H1 (cell line): ENCODE data around the gene TOP1. TPM values are rescaled to one million over a fixed set of nuclear protein-coding genes. Genes with fewer than 3 reads are reported as not detected.

Source experiments
- CTCF ChIA-PET: fragments of 300-600 bp; sonication (Branson Sonifier 250); formaldehyde crosslinking; loops from one replicate; lab custom pipeline; 2021; ENCODE audit not compliant: partially characterized antibody; lab: Charles Lee
- POLR2A ChIA-PET: fragments of 300-600 bp; sonication (Branson Sonifier 250); formaldehyde crosslinking; loops from one replicate; lab custom pipeline; 2021; ENCODE audit warnings: inconsistent platforms; ENCODE audit not compliant: partially characterized antibody; lab: Charles Lee
- DNase-seq, 2 experiments: peaks; one replicate each; pipeline versions ENCODE4 v3.0.0 to v3.0.0-alpha.2; 2010 to 2022; ENCODE audit warnings: low spot score in 2 of 2, low read depth in 1 of 2, mixed read lengths in 1 of 2
- FAIRE-seq: peaks from 2 replicates; lab custom pipeline; 2011; peaks lifted over from hg19 to GRCh38; lab: Jason Lieb, UNC
- H2AFZ ChIP-seq: 2 replicates; pipeline ENCODE4 v1.8.1; 2012; ENCODE audit warnings: low read length, inconsistent platforms
- H2AK5ac ChIP-seq: 2 replicates; pipeline ENCODE4 v1.6.1; 2013; ENCODE audit warnings: low read depth, low read length
- H2BK120ac ChIP-seq: replicated peaks from 2 replicates; pipeline ENCODE3; 2013; ENCODE audit warnings: low read depth, low read length, inconsistent platforms
- H2BK12ac ChIP-seq: 2 replicates; pipeline ENCODE4 v1.6.1; 2013; ENCODE audit warnings: low read depth, low read length
- H2BK15ac ChIP-seq: 2 replicates; pipeline ENCODE4 v1.6.1; 2013; ENCODE audit warnings: low read length
- H2BK20ac ChIP-seq: 2 replicates; pipeline ENCODE4 v1.6.1; 2013; ENCODE audit warnings: low read length
- H2BK5ac ChIP-seq: 2 replicates; pipeline ENCODE4 v1.6.1; 2013; ENCODE audit warnings: low read depth, low read length
- H3K14ac ChIP-seq: 2 replicates; pipeline ENCODE4 v1.6.1; 2013; ENCODE audit warnings: inconsistent platforms; ENCODE audit not compliant: insufficient read length
- H3K18ac ChIP-seq: 2 replicates; pipeline ENCODE4 v1.6.1; 2013; ENCODE audit warnings: low read length; ENCODE audit errors: extremely low read depth
- H3K23ac ChIP-seq: 2 replicates; pipeline ENCODE4 v1.6.1; 2013; ENCODE audit warnings: inconsistent platforms; ENCODE audit not compliant: insufficient read length
- H3K23me2 ChIP-seq: 2 replicates; pipeline ENCODE4 v1.6.1; 2013; ENCODE audit warnings: low read depth, low read length
- H3K27ac ChIP-seq: 2 replicates; pipeline ENCODE4 v1.6.1; 2011; ENCODE audit warnings: low read depth, low read length, inconsistent platforms
- H3K27me3 ChIP-seq, 4 experiments: replicated peaks in 1 of 4; 1 replicate in 1 of 4; 2 replicates in 3 of 4; pipeline versions ENCODE4 v1.6.1 to v1.8.1; 2011 to 2013; ENCODE audit warnings: low read length in 3 of 4, mild to moderate bottlenecking in 3 of 4, inconsistent platforms in 2 of 4, mixed read lengths in 2 of 4, moderate library complexity in 1 of 4; ENCODE audit not compliant: control insufficient read depth in 3 of 4, insufficient read depth in 3 of 4; ENCODE audit errors: extremely low read depth in 1 of 4
- H3K36me3 ChIP-seq, 4 experiments: 2 replicates each; pipeline versions ENCODE4 v1.6.1 to v1.8.1; 2011 to 2013; ENCODE audit warnings: mild to moderate bottlenecking in 4 of 4, low read length in 3 of 4, moderate library complexity in 2 of 4, control low read depth in 1 of 4, inconsistent platforms in 1 of 4; ENCODE audit not compliant: insufficient read depth in 4 of 4, control insufficient read depth in 2 of 4
- H3K4ac ChIP-seq: replicated peaks from 2 replicates; pipeline ENCODE3; 2013; ENCODE audit warnings: low read length, low read depth, mixed read lengths, inconsistent platforms; ENCODE audit not compliant: insufficient read length
- H3K4me1 ChIP-seq, 4 experiments: replicated peaks in 1 of 4; 1 replicate in 1 of 4; 2 replicates in 3 of 4; pipeline versions ENCODE4 v1.6.1 to v1.8.1; 2011 to 2013; ENCODE audit warnings: low read length in 3 of 4, inconsistent platforms in 2 of 4, mixed read lengths in 1 of 4; ENCODE audit not compliant: insufficient read depth in 4 of 4, control insufficient read depth in 3 of 4
- H3K4me2 ChIP-seq, 2 experiments: 2 replicates each; pipeline versions ENCODE4 v1.6.1 to v1.8.1; 2011 to 2013; ENCODE audit warnings: low read depth in 2 of 2, low read length in 2 of 2, control low read depth in 1 of 2, inconsistent platforms in 1 of 2, mild to moderate bottlenecking in 1 of 2; ENCODE audit not compliant: insufficient read depth in 1 of 2
- H3K4me3 ChIP-seq, 4 experiments: fragments of 200-600, 300-600 bp in 1 of 4; sonication (generic), shearing (Covaris generic), sonication (Bioruptor Twin) in 1 of 4; 2 replicates each; pipeline versions ENCODE4 v1.5.1 to v1.8.1; 2011 to 2016; ENCODE audit warnings: low read length in 4 of 4, low read depth in 3 of 4, control low read depth in 2 of 4, inconsistent platforms in 2 of 4, mild to moderate bottlenecking in 2 of 4, mixed read lengths in 1 of 4, moderate library complexity in 1 of 4; ENCODE audit not compliant: insufficient read depth in 2 of 4; ENCODE audit errors: extremely low read depth in 1 of 4
- H3K56ac ChIP-seq: replicated peaks from 2 replicates; pipeline ENCODE3; 2013; ENCODE audit warnings: low read depth, mild to moderate bottlenecking, mixed read lengths, low read length, inconsistent platforms; ENCODE audit not compliant: insufficient read length
- H3K79me1 ChIP-seq: 2 replicates; pipeline ENCODE4 v1.6.1; 2013; ENCODE audit warnings: low read depth, low read length, control low read depth
- H3K79me2 ChIP-seq, 2 experiments: 2 replicates each; pipeline versions ENCODE4 v1.6.1 to v1.8.1; 2012 to 2013; ENCODE audit warnings: low read length in 2 of 2, mild to moderate bottlenecking in 2 of 2, inconsistent platforms in 1 of 2; ENCODE audit not compliant: insufficient read depth in 2 of 2, control insufficient read depth in 1 of 2
- H3K9ac ChIP-seq, 4 experiments: replicated peaks in 1 of 4; 1 replicate in 1 of 4; 2 replicates in 3 of 4; pipeline versions ENCODE4 v1.6.1 to v1.8.1; 2011 to 2013; ENCODE audit warnings: low read depth in 3 of 4, low read length in 3 of 4, control low read depth in 2 of 4, mild to moderate bottlenecking in 2 of 4, moderate library complexity in 2 of 4, inconsistent platforms in 1 of 4; ENCODE audit errors: extremely low read depth in 1 of 4
- H3K9me3 ChIP-seq, 2 experiments: 2 replicates each; pipeline versions ENCODE4 v1.6.1 to v1.8.1; 2012 to 2013; ENCODE audit warnings: mild to moderate bottlenecking in 2 of 2, moderate library complexity in 2 of 2, control low read depth in 1 of 2, inconsistent platforms in 1 of 2, low read depth in 1 of 2, low read length in 1 of 2, mixed read lengths in 1 of 2; ENCODE audit not compliant: insufficient read depth in 2 of 2
- H4K20me1 ChIP-seq, 2 experiments: replicated peaks in 1 of 2; 2 replicates each; pipeline versions ENCODE3 to v1.8.1; 2011 to 2013; ENCODE audit warnings: inconsistent platforms in 2 of 2, low read length in 2 of 2, mild to moderate bottlenecking in 1 of 2; ENCODE audit not compliant: insufficient read depth in 2 of 2, control insufficient read depth in 1 of 2
- H4K5ac ChIP-seq: 2 replicates; pipeline ENCODE4 v1.6.1; 2013; ENCODE audit warnings: low read length, low read depth, mixed read lengths, inconsistent platforms; ENCODE audit not compliant: insufficient read length
- H4K8ac ChIP-seq: 2 replicates; pipeline ENCODE4 v1.8.0; 2013; ENCODE audit warnings: mild to moderate bottlenecking, moderate library complexity, low read length, inconsistent platforms; ENCODE audit not compliant: insufficient read depth; ENCODE audit errors: extremely low read depth
- H4K91ac ChIP-seq: replicated peaks from 2 replicates; pipeline ENCODE3; 2013; ENCODE audit warnings: low read length, mixed read lengths, inconsistent platforms; ENCODE audit not compliant: insufficient read length
- ATF3 ChIP-seq: IDR thresholded peaks from 2 replicates; pipeline ENCODE4 v1.6.1; 2011; ENCODE audit warnings: low read depth, mild to moderate bottlenecking, low read length; ENCODE audit not compliant: insufficient read depth
- CTCF ChIP-seq, 3 experiments: IDR thresholded peaks; 1 replicate in 2 of 3; 2 replicates in 1 of 3; pipeline versions ENCODE4 v1.5.1 to v1.6.1; 2011; ENCODE audit warnings: low read length in 3 of 3, mild to moderate bottlenecking in 3 of 3, inconsistent platforms in 2 of 3, low read depth in 1 of 3, moderate library complexity in 1 of 3; ENCODE audit not compliant: insufficient read depth in 1 of 3; ENCODE audit errors: control extremely low read depth in 1 of 3
- WGBS, 2 experiments: shearing (Covaris generic) in 1 of 2; methylation state at CpG; one replicate each; pipeline versions ENCODE4 v1.1.6 to v1.1.7; 2013 to 2015; ENCODE audit warnings: low lambda C conversion rate in 2 of 2, mixed read lengths in 2 of 2, inconsistent platforms in 1 of 2, low coverage in 1 of 2, missing lambda C conversion rate in 1 of 2; ENCODE audit not compliant: insufficient replicate concordance in 2 of 2, insufficient coverage in 1 of 2, insufficient read length in 1 of 2; ENCODE audit errors: extremely low coverage in 1 of 2, missing lambda C conversion rate in 1 of 2; 5-methylcytosine and 5-hydroxymethylcytosine counted together
- polyA plus RNA-seq, 7 experiments: library from polyadenylated mRNA; depleted of rRNA in 3 of 7; stranded (reverse) in 5 of 7; unstranded in 2 of 7; fragments of >200 nt in 5 of 7; fragments of 200-250 nt in 2 of 7; gene quantifications; 1 replicate in 5 of 7; 2 replicates in 1 of 7; 4 replicates in 1 of 7; pipeline versions ENCODE4 v1.2.1 to v1.2.3, GENCODE V29; 2011 to 2013; ENCODE audit warnings: missing spikeins in 2 of 7, mixed read lengths in 2 of 7
- total RNA-seq: library from RNA; stranded (reverse); fragmentation: NEBNext Ultra II Directional; extraction: Animal tissue kit (Norgen Biotek cat#: 25700); gene quantifications from 2 replicates; pipeline ENCODE4 v1.2.1, GENCODE V29; 2021

Gene TOP1
- total and polyA plus RNA-seq, 2 of the 8 experiments (the other 6 are each of a cell fraction or from before 2014, with no cell fraction given) = 7.4 to 108 TPM

- Histone ChIP-seq H3K18ac (no peak overlapping the region), H2AFZ (no peak overlapping the region), H3K9me3 (0 out of 4 replicates have a peak, but pooled peaks cover 0 to 2% of the 10 kb centered on the region in 2 experiments), H3K27me3 (no peaks in the 10 kb centered on the region), H3K4ac (no peak overlapping the region), H3K23me2 (no peaks in the 10 kb centered on the region), H3K56ac (no peak overlapping the region), H2BK12ac (no peak overlapping the region), H2BK120ac (no peak overlapping the region), H4K91ac (no peak overlapping the region), H4K5ac (no peak overlapping the region), H2BK20ac (no peak overlapping the region), H3K4me2 (no peak overlapping the region), H3K4me1 (no peaks in the 10 kb centered on the region), H3K4me3 (no peak overlapping the region), H2BK5ac (no peak overlapping the region), H3K79me2 (no peaks in the 10 kb centered on the region), H3K79me1 (no peaks in the 10 kb centered on the region), H4K8ac (no peak overlapping the region), H3K14ac (no peak overlapping the region), H2AK5ac (no peak overlapping the region), H3K27ac (no peak overlapping the region), H4K20me1 (peaks cover 0 to 1% of the 10 kb centered on the region in 2 experiments), H2BK15ac (no peak overlapping the region), H3K36me3 (peaks cover 30 to 96% (median 67%) of the 10 kb centered on the region in 4 experiments), H3K9ac (no peak overlapping the region), H3K23ac (no peak overlapping the region)
- CTCF ChIA-PET = interaction anchor here (0.5 to 3.6 kb wide), 9 partner anchors 14 to 152 kb away, joined by 3 to 14 read pairs (median 3); no protein-coding TSS in a partner anchor
- no peak for FAIRE-seq
- WGBS, 2 experiments = 92% methylated on average over 7 of the region's 7 CpGs; no CpG with 5 or more reads in 1 of the 2 experiments
- no peak for DNase-seq
- POLR2A ChIA-PET = interaction anchor here (0.7 to 1.3 kb wide), 4 partner anchors 9 to 24 kb away, joined by 3 to 4 read pairs (median 3); no protein-coding TSS in a partner anchor
- TF ChIP-seq CTCF (IDR thresholded peaks at IDR 0.05; ENCODE audit: control extremely low read depth in 1 of 3, insufficient read depth in 1 of 3, low read depth in 1 of 3, low read length in 3 of 3) (no peak), ATF3 (no peak)
Observed at GRCh38 chr20:41119614-41120561, 91.3 kb downstream of the TOP1 start.
